Stimulated activated CD4-positive, alpha-beta T cell treated with anti-CD3 and anti-CD28 coated beads, TNF-alpha, amount 100 ng/mL, for 4 hours (primary cell): ENCODE results near the gene NACC2.
A peak's percentile ranks its signal among the peaks of the same experiment; 100 is the strongest.
"Not testable (repeated sequence)": the region's sequence is repeated elsewhere in the genome, so short reads cannot be mapped to it uniquely, and the experiment has no call there.

Source experiments
- DNase-seq, 3 experiments: peaks; one replicate each; pipeline ENCODE4 v3.0.0-alpha.2; 2020; ENCODE audit warnings: low read depth in 3 of 3

The NACC2 gene

DNA sequence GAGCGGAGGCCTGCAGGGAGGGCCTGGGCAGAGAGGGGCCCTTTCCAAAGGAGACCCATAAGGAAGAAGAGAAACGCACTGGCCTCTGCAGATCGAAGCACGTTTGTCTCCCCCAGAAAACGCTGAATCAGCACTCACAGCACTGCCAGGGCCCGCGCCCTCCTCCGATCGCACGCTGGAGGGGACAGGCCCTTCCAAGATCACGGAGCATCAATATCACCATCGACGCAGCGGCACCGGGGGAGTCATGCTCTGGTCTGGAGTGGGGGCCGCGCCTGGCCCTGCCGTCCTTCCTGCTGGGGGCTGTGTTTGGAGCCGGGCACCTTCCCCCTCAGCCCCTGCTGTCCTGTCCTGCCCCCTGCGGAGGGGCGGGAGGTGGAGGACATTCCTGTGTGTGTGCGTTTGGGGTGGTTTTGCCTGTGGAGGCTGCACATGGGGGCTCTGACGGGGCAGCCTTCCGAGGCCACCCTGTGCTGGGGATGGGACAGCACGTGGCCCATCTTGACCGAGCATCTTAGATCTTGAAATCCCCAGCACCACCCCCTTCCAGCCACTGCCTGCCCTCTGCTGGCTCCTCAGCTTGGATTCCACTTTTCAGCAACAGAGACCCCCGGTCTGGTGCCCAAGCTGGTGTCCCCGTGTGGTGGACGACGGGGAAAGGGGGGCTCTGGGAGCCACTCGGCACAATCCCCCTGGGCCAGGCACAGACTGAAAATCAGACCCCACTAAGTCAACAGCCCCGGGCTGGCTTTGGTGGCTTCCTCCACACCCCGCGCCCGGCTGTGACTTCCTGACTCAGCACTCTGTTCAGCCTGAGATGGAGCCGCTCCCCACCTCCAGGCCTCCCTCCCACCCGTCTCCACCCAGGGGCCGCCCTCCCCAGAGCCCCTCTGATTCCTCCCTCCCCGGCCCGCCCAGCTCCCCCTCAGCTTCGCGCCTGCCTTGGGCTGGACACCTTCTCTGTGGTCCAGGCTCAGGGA lies 15.3 kb upstream of the NACC2 start:
- no peak for DNase-seq

DNA sequence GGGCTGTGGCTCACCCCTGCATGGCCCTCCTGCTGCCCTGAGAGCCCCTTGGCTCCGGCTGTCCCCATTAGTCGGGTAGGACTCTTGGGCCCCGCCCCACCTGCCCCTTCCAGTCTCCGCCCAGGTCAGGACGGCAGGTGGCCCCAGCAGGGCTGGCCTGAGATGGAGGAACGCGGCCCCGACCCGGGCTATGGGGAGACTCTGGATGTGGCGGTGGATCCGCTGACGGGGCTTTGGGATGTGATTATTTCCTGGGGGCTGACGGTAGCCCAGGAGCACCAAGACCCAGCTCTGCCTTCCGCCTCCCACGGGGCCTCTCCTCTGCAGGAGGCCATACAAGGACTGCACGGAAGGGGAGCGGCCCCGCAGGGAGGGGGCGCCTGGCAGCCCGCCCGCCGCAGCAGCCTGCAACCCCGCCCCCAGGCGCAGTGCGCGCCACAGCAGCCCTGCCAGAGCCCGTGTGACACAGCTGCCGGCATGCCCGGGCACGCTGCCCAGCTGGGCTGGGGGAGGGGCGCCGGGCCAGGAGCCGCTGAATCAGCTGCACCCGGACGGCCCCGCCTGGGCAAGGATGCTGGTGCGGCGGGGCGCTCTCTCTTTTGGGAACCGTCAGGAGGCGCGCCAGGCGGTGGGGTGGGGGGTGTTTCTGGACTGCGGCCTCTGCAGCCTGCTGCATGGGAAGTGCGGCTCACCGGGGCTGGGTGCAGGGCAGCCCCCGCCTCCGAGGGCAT lies 14.4 kb upstream of the NACC2 start:
- DNase-seq = peak; percentile 82 to 87 (median 86)

DNA sequence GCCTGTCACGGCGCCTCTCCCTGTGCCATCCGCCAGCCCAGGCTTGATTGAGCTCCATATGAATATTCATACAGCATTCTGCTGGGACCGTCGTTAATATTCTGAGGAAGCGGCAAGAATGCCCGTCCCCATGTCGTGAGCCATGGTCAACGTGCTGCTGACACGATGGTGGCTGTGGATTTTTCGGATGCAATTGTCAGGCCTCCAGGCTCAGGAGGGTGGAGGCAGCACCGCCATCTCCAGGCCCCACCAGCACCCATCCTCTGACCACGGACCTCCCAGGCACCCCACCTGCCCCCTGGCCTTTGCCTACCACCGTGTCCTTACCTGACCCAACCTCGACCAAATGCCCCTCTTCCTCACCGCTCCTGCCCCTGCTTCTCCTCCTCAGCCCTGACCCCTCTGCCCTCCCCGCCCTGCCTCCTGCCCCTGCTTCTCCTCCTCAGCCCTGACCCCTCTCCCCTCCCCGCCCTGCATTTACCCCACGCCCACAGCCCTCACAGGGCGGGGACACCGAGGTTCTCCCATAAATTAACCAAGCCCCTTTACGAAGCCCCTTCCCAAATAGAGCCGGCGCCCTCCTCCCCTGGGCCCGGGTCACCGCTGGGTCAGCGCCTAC lies 13.7 kb upstream of the NACC2 start:
- no peak for DNase-seq

DNA sequence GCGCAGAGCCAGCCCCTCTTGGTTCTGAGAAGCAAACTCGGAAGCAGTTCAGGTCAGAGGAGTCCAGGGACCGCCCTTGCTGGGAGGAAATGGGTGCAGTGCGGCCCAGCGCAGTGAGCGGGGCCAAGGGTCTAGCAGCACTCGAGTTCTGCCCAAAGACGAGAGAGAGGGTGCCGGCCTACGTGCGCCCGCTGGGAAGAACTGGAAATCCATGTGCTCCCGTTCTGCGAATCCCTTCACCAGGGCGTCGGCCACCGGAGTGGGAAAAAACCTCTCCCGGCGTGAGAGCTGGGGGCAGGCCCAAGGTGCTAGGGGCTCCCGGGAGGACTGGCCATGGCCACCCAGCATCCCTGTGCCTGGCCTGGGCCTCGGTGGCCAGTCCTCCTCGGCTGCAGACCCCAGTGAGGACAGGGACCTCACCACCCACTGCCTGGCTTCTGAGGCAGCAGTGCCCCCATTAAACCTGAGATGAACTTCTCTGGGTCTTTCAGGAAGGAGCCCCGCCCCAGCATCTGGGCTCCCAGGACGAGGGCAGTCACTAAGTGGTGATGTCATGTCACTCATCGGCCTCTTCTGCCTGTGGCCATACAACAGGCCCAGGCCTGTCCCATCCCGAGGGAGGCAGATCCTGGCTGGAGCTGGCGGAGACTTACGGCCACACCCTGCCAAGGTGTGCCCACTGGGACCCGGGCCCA lies 13.0 kb upstream of the NACC2 start:
- no peak for DNase-seq

DNA sequence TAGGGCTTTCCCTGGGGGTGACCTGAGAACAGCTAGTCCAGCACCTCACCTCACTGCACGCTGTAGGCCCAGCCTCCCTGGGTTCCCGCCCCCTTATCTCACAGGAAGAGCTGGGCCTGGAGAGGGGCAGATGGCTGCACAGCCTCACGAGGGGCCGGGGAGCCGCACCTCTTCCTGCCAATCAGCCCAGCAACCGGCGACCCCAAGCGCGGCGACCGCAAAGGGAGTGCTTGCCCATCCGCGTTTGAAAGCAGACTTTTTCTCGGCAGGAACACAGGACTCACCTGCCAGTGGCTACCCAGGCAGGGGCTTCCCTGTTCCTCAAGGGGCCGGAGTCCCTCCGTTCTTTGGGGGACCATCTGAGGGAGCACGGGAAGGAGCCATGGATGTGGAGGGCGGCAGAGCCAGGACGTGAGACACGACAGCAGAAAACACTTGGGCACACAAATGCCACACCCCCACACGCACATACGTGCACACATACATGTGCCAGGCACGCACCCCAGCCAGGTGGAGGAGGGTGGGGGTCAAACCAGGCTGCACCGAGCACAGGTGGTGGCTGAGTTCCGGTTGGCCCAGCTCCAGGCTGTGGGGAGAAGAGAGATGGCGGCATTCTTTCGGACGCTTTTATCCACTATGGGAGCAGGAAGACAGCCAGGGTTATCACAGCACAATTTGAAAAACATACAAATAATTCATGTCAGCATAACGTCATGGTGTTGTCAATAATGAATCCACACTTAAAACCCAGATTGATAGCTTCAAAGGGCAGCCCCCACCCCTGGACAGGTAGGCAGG lies 12.3 kb upstream of the NACC2 start:
- DNase-seq = no peak

DNA sequence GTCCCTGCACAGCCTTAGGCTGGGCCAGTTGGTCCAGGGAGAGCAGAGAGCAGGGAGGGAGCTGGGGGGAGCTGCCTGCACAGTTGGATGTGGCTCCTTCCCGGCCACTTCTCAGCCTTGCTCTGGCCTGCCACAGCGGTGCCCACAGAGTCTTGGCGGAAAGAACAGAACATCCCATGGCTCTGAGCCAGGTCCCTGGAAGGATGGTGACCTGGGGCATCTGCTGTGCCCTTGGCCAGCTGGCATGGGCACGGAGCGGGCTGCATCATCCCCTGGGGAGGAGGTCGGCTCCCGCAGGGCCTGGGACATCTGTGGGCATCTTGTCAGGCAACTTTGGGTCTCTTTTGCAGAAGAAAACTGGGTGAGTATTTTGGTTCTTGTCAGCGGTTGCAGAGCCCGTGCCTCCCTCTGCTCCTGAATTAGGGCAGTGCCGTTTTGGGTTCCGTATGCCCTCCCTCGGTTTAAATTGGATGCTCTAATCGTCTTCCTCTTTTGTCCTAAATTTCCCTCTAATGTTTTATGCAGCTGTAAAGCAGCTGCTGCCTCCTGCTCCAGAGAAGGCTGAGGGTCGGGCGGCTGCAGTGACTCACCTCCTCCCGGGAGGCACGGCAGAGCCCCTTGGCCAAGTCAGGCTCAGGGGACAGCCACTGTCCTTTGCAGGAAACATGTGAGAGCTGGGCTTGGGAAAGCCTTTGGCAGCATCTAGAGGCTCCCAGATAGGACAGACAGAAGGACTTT lies 10.5 kb upstream of the NACC2 start:
- no peak for DNase-seq

DNA sequence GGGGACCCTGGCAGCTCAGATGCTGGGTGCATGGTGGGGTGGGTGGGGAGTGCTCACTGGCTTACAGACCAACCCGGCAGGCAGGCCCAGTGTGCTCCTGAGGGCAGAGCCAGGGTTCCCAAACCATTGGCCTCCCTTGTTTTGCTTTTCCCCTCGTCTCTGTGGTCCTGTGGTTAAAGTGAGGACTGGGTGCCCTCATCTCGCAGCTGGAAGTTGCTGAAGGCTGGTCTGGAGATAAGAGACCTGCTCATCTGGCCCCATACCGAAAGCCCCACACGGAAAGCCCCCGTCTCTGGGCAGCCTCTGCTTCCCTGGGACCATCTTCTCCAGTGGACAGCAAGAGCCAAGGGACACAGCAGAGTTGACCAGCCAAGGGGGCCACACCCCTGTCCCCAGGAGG lies 9.8 kb upstream of the NACC2 start:
- no peak for DNase-seq

DNA sequence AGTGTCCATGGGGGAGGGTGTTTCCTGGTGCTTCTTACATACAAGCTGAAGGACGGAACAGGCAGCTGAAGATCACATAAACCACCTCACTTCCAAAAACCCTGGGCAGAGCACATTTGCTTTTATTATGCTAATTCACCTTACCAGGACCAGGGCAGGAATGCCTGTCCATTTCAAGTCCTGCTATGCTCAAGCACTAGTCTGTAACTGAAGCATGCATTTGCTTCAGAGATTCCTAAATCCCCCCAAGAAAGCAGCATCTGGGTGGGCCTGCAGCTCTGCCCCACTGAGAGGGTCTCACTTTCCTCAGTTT lies 9.4 kb upstream of the NACC2 start:
- no peak for DNase-seq

DNA sequence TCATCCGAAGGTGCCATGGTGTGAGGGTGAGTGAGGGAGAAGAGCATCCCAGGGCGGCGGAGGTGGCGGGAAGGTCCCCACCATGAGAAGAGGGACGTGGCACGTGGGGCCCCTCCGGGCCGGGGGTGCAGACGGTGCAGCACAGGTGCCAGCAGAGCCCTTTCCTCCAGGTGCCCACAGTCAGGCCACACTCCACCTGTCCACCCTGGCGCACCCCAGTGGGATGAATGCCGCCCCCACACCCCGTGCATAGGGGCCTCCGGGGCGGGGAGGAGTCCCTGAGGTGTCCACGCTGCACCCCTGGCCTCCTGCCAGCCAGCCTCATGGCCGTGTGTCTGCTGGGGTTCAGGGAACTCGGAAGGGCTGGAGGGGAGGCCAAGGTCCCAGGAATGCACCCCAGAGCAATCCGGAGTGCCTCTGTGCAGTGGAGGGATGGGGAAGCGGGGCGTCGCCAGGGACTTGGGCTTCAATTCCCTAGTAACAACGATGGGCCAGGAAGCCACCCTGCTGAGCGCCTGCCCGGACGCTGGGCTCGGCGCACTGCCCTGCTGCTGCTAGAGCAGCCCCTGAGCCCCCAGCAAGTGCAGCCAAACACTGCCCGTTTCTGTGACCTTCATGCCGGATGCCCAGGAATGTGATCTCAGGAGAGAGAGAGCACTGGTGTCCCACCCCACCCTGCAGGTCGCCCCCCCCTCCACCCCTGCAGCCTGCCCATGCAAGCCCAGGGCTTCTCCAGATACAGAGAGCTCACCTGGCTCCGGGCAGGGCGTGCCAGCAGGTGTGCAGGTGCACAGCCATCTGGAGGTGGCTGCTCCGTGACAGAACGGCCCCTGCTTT lies 8.8 kb upstream of the NACC2 start:
- DNase-seq = no peak

DNA sequence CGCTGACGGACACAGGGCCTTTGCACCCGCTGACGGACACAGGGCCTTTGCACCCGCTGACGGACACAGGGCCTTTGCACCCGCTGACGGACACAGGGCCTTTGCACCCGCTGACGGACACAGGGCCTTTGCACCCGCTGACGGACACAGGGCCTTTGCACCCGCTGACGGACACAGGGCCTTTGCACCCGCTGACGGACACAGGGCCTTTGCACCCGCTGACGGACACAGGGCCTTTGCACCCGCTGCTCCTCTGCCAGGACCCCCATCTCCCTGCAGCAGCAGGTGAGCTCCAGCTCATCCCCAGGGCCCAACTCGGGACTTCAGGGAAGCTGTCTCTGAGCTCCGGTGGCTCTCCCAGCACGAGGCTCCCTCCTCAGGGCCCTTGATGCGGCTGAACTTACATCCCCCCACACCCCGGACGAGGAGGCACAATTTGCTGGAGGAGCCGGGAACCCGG lies 6.6 kb upstream of the NACC2 start:
- DNase-seq = not testable (repeated sequence)

DNA sequence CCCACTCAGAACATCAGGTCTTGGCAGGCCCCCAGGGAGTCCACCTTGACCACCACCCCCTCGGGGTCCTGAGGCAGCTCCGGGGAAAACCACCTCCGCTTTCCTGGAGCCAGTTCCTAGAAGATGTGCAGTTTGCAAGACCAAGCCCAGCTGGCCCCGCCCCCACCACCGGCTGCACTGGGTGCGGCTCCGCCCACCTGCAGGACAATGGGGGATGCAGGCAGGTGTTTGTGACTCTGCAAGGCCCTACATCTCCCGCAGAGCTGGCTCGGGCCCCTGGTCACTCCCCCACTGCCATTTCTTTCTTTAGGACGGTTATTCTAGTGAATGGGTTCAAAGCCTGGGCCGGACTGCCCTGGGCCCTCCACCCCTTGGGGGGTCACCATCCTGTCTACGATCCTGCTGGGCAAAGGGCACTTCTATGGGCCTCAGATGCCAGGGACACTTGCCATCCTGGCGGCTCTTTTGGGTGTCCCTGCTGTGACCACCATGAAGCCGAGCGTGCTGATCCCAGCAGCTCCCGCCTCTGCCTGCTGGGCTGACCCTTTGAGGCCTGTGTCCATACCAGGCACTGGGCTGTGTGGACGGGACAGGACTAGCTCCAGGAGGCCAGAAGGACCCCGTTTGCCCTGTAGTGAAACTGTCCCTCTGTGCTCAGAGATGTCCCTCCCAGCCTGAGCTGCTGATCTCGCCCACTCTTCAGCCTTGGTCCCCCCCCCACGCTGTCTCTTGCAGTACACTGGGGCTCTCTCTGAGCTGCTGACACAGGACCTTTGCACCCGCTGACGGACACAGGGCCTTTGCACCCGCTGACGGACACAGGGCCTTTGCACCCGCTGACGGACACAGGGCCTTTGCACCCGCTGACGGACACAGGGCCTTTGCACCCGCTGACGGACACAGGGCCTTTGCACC lies 5.9 kb upstream of the NACC2 start:
- DNase-seq = no peak

DNA sequence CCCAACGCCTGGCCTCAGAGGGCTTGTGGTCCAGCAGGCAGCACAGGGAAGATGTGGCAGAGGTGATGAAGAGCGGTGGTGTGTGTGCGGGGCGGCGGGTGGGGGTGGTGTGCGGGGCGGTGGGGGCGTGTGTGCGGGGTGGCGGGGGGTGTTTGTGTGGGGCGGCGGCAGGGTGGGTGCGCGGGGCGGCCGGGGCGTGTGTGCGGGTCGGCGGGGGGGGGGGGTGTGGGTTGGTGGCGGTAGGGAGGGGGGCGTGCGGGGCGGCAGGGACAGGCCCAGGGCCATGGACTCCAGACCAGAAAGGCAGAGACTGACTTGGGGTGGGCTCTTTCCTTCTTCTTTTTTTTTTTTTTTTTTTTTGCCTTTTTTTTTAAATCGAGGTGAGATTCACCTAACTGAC lies 4.5 kb upstream of the NACC2 start:
- no peak for DNase-seq

DNA sequence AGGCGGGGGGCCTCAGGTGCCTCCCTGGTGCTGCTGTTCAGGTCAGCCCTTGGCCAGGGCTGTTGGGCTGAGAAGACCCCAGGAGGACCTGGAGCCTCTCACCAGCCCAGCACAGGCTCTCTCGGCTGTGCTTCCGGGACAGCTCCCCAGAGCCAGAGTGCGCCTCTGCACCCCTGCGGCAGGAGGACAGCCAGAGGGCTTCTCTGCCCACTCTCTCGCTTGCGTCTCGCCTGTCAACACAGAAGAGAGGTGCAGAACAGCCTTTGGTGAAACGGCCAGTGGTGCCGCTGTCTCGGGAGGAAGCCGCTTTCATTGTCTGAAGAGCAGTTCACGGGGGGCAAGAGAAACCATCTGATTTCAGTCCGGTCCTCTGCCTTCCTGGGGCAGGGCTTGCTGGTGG lies 3.8 kb upstream of the NACC2 start:
- DNase-seq = no peak

DNA sequence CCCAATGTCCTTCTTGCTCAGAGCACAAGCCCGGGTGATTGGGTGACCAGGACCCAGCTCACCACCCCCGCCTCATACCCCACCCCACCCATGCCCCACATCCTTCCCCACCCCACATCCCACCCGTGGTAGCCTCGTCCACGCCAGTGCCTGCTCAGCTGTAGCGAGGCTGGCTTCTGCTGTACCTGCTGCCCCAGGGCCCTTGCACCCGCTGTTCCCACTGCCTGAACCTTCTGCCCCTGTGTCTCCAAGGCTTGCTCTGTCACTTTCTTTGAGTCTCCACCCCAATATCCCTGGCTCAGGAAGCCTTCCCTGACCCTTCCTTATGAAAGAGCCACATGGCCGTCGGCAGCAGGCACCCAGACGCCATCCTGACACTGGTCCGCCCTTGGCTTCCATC lies 3.1 kb upstream of the NACC2 start:
- DNase-seq = no peak

DNA sequence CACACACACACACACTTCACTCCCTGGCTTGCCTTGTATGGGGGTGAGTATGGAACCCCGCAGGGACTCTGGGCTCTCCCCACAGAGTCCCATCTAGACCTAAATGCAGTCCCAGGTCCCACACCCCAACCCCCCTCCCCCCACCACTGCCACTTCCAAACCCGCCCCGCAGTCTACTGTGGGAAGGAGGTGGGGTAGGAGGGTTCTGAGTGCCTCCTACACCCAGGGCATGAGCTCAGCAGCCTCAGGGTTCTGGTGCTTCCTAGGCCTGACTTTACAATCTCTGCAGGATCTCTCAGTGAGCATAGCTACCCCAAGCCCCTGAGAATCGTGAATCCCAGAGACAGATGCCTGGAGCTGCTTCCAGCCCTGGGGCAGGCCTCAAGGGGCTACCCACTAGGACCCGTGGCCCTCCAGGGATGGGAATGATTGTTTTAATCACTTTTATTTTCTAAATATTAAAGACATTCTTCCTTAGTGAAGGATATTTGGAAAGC lies 1.5 kb upstream of the NACC2 start:
- DNase-seq = no peak

DNA sequence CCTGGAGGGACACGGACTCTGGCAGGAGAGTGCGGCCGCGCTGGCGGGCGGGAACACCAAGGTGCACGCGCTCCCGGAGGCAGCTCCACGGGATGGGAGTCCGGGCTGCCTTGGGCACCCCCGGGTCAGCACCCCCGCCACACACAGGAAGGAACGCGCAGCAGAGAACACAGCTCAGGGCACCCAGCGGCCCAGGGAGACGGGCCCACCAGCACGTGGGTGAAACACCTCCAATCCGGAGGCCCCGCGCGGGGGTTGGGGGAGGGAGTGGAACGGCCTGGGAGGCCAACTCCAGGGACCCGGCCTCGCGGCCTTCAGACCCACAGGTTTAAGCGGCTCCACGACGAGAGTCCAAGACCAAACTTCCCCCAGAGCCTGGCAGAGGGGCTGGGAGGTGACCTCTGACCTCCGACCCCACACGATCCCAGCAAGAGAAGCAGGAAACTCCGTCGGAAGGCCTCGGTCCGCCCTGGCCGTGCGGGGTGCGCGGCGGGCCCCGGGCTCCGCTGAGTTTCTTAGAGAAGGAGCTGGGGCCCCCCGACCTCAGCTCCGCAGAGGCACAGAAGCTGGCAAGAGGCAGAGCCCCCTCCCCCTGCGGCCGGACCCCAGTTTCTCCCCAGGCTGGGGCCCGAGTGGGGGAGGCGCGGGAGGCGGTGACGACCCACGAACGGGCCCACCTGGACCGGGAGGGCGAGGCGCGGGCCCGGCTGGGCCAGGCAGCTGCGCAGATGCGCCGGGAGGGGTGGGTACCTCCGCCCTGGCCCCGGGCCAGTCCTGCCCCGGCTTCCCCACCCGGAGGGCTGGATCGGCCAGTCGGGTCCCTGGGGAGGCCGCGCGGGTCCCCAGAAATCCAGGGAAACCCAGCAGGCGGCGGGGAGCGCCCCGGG lies 851 bp downstream of the NACC2 start:
- DNase-seq = peak in 2 of 3 experiments; percentile 39 to 43

DNA sequence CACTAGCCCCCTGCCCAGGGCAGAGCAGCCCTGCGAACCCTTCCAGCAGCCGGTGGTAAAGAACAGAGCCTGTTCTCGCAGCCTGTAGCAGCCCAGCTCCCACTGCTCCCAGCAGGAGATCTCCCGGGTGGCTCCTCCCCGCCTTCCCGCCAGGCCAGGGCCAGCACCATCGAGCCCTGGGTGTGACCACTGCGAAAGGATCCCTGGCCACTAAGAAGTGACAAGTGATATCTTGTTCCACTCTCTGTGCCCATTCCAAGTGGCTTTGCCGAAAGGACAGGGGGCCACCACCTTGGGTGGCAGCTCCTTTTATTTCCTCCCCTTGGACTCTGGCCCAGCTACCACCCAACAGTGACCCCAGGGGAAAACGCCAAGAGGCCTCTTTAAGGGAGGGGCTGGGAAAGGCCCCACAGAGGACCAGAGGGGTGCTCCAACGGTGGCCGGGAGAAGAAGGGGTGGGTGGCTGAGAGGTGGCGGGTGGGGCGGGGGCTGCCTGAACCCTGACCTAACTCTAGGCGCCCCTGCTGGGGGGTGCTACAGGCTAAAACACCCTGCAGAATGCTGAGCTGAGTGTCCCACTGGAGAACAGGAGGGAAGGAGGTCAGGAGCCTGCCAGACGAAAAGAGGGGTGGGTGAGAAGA lies 1.6 kb downstream of the NACC2 start:
- no peak for DNase-seq
